HepG2 (cell line): ENCODE data around the gene CLEC2D. TPM values are rescaled to one million over a fixed set of nuclear protein-coding genes. Genes with fewer than 3 reads are reported as not detected.
"Not testable (repeated sequence)": the region's sequence is repeated elsewhere in the genome, so short reads cannot be mapped to it uniquely, and the experiment has no call there.

Experiments
- ATAC-seq: fragments of 200-7000 bp; cut with Tn5 transposase; 3 replicates; pipeline ENCODE4 v1.9.1; 2020; ENCODE audit warnings: mild to moderate bottlenecking, moderate library complexity
- BruUV-seq: library from RNA; stranded (reverse); fragments of 400-500 nt; replicated peaks from 2 replicates; lab custom pipeline; 2021; lab: Mats Ljungman, UMichigan
- CTCF ChIA-PET: fragments of 300-600 bp; formaldehyde crosslinking; extraction: SDS; loops from one replicate; lab custom pipeline; 2021; ENCODE audit warnings: low total read pairs, inconsistent platforms, low intra/inter-chr PET ratio; lab: Yijun Ruan, JAX
- POLR2A ChIA-PET: fragments of 350-600 bp; sonication (Branson Sonifier 250); formaldehyde crosslinking; loops from one replicate; lab custom pipeline; 2020; ENCODE audit warnings: antibody characterized with exemption, inconsistent platforms; lab: Yijun Ruan, JAX
- DNase-seq: peaks from one replicate; pipeline ENCODE4 v3.0.0-alpha.2; 2015; ENCODE audit warnings: low spot score
- FAIRE-seq: peaks from 3 replicates; lab custom pipeline; 2011; peaks lifted over from hg19 to GRCh38; lab: Jason Lieb, UNC
- H2AFZ ChIP-seq: one replicate; pipeline ENCODE4 v1.6.1; 2011; ENCODE audit warnings: low read length, inconsistent platforms
- H3K27ac ChIP-seq: fragments of 300-600 bp; 3 replicates; pipeline ENCODE4 v1.8.0; 2011; ENCODE audit warnings: mixed run types, mild to moderate bottlenecking, mixed read lengths, low read length, inconsistent platforms; ENCODE audit not compliant: insufficient read depth; ENCODE audit errors: extremely low read length
- H3K27me3 ChIP-seq, 2 experiments: fragments of 200-600 bp in 1 of 2; 2 replicates in 1 of 2; 3 replicates in 1 of 2; pipeline versions ENCODE4 v1.6.0 to v1.8.0; 2011; ENCODE audit warnings: low read length in 2 of 2, mild to moderate bottlenecking in 2 of 2, moderate library complexity in 2 of 2, inconsistent platforms in 1 of 2; ENCODE audit not compliant: insufficient read depth in 2 of 2, control insufficient read depth in 1 of 2
- H3K36me3 ChIP-seq, 2 experiments: fragments of 200-600 bp in 1 of 2; replicated peaks in 1 of 2; 2 replicates in 1 of 2; 3 replicates in 1 of 2; pipeline versions ENCODE4 v1.5.1 to v1.8.0; 2011; ENCODE audit warnings: low read length in 2 of 2, inconsistent platforms in 1 of 2; ENCODE audit not compliant: insufficient read depth in 2 of 2, control insufficient read depth in 1 of 2
- H3K4me1 ChIP-seq: 2 replicates; pipeline ENCODE4 v1.5.1; 2012; ENCODE audit warnings: low read length, inconsistent platforms; ENCODE audit not compliant: insufficient read depth
- H3K4me2 ChIP-seq: 2 replicates; pipeline ENCODE4 v1.6.0; 2011; ENCODE audit warnings: low read depth, low read length, inconsistent platforms
- H3K4me3 ChIP-seq, 3 experiments: fragments of 200-600 bp in 1 of 3; sonication (generic), shearing (Covaris generic) in 1 of 3; replicated peaks in 1 of 3; 2 replicates each; pipeline ENCODE4 v1.5.1; 2011 to 2016; ENCODE audit warnings: low read length in 3 of 3, inconsistent platforms in 2 of 3, low read depth in 2 of 3, mild to moderate bottlenecking in 2 of 3, control low read depth in 1 of 3, mixed read lengths in 1 of 3; ENCODE audit not compliant: insufficient read depth in 1 of 3
- H3K79me2 ChIP-seq: one replicate; pipeline ENCODE4 v1.6.1; 2011; ENCODE audit warnings: low read length, inconsistent platforms; ENCODE audit not compliant: insufficient read depth
- H3K9ac ChIP-seq: 2 replicates; pipeline ENCODE4 v1.6.0; 2011; ENCODE audit warnings: mild to moderate bottlenecking, low read depth, low read length, inconsistent platforms; ENCODE audit not compliant: insufficient read depth
- H3K9me3 ChIP-seq: 2 replicates; pipeline ENCODE4 v1.5.1; 2012; ENCODE audit warnings: mild to moderate bottlenecking, low read length
- H4K20me1 ChIP-seq: 2 replicates; pipeline ENCODE4 v1.6.0; 2011; ENCODE audit warnings: inconsistent platforms, mild to moderate bottlenecking, low read length, moderate library complexity; ENCODE audit not compliant: insufficient read depth
- ZIK1 ChIP-seq: sonication (generic); formaldehyde crosslinking; IDR thresholded peaks from 2 replicates; pipeline ENCODE4 v1.5.0; 2020; ENCODE audit warnings: mild to moderate bottlenecking, low read depth, missing genetic modification reagents, borderline replicate concordance
- ZNF30 ChIP-seq: sonication (generic); formaldehyde crosslinking; IDR thresholded peaks from 2 replicates; pipeline ENCODE4 v1.5.0; 2020; ENCODE audit warnings: mild to moderate bottlenecking, missing genetic modification reagents
- ZNF431 ChIP-seq: sonication (generic); formaldehyde crosslinking; IDR thresholded peaks from 2 replicates; pipeline ENCODE4 v1.9.0; 2022; ENCODE audit warnings: missing genetic modification reagents, low read depth, mild to moderate bottlenecking, borderline replicate concordance
- WGBS: methylation state at CpG from one replicate; pipeline ENCODE4 v1.1.6; 2017; ENCODE audit warnings: low lambda C conversion rate; 5-methylcytosine and 5-hydroxymethylcytosine counted together
- in situ Hi-C: cut with HindIII; loops from 2 replicates; pipeline ENCODE4 v1.10.0; 2017; ENCODE audit warnings: low pct_unique_long_range_greater_than_20kb; ENCODE audit not compliant: extremely low pct_ligation_motif_present
- intact Hi-C: fragments of 100-400 bp; cut with micrococcal nuclease; formaldehyde crosslinking; loops from one replicate; pipeline ENCODE4 v1.10.0; 2022; ENCODE audit not compliant: unreplicated experiment
- polyA plus RNA-seq, 8 experiments: library from polyadenylated mRNA; depleted of rRNA in 3 of 8; stranded (reverse) in 7 of 8; unstranded in 1 of 8; fragments of >200 nt; fragmentation: Illumina TruSeq in 4 of 8; extraction: Trizol in 4 of 8; gene quantifications; 2 replicates each; pipeline versions ENCODE4 v1.2.1 to v1.2.3, GENCODE V29; 2011 to 2016; ENCODE audit warnings: low read depth in 4 of 8, missing spikeins in 1 of 8, mixed read lengths in 1 of 8; ENCODE audit not compliant: insufficient read depth in 1 of 8
- total RNA-seq, 5 experiments: library from RNA; depleted of rRNA; stranded (reverse); fragments of >200 nt; fragmentation: Illumina TruSeq; extraction: Trizol; gene quantifications; 2 replicates each; pipeline ENCODE4 v1.2.3, GENCODE V29; 2016; ENCODE audit warnings: low read depth in 1 of 5

CLEC2D gene
- total and polyA plus RNA-seq, 2 of the 13 experiments (the other 11 are each of a cell fraction or from before 2014, with no cell fraction given), result 2.5 to 8.6 TPM

DNA sequence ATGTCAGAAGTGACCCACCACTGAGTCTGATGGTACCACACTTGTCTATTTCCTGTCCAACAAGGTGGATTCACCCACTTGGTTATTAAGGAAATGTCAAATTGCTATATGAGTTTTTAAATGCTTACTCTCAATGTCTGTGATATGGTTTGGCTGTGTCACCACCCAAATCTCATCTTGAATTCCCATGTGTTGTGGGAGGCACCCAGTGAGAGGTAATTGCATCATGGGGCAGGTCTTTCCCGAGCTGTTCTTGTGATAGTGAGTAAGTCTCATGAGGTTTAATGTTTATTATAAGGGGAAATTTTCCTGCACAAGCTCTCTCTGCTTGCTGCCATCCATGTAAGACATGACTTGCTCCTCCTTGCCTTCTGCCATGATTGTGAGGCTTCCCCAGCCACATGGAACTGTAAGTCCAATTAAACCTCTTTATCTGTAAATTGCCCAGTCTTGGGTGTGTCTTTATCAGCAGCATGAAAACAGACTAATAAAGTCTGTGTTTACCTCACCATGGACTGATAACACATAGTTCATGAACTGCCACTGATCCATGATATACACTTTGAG lies 24.4 kb upstream of the CLEC2D start:
- BruUV-seq, H3K36me3 ChIP-seq, intact Hi-C loops, H2AFZ ChIP-seq, H3K27me3 ChIP-seq, H4K20me1 ChIP-seq, H3K9me3 ChIP-seq: not testable (repeated sequence)
- H3K79me2 ChIP-seq, result peaks cover 15% of the 10 kb centered on the region
- WGBS, result 30% methylated on average over 1 of the region's 1 CpG
- peak; percentile 72; the same call in 1 of the 2 replicates for TF ChIP-seq ZNF431 (CRISPR knock-in tag)
- TF ChIP-seq, all 625 proteins: peak for 1; not testable (repeated sequence) for 624
- peaks cover 11% of the 10 kb centered on the region for H3K4me1 ChIP-seq
- H3K27ac ChIP-seq, H3K4me2 ChIP-seq, CTCF ChIA-PET, FAIRE-seq, POLR2A ChIA-PET, ATAC-seq, H3K4me3 ChIP-seq, DNase-seq, H3K9ac ChIP-seq: not testable (repeated sequence)
- in situ Hi-C loops, result loop anchor here (5.0 kb wide), 1 partner anchor 62 kb away; no protein-coding TSS in a partner anchor

GRCh38 chr12:9646794-9647781 lies 22.4 kb upstream of the CLEC2D start:
- Histone ChIP-seq H3K4me1 (peaks cover 31% of the 10 kb centered on the region), H4K20me1 (no peaks in the 10 kb centered on the region; the same call in 1 of the 2 replicates), H3K4me2 (peak overlapping the region; percentile 83), H3K27me3 (no peaks in the 10 kb centered on the region; a peak in 1 of 5 replicates), H3K4me3 (peak overlapping the region; percentile 72 to 92 (median 86)), H3K9ac (peak overlapping the region; percentile 83), H2AFZ (peak overlapping the region; percentile 30), H3K79me2 (peaks cover 28% of the 10 kb centered on the region), H3K9me3 (no peaks in the 10 kb centered on the region), H3K27ac (peak overlapping the region; percentile 82), H3K36me3 (no peaks in the 10 kb centered on the region)
- ATAC-seq (peak; percentile 3), DNase-seq (no peak), FAIRE-seq (no peak)
- intact Hi-C loops (no loop called here), in situ Hi-C loops (loop anchor here (5.0 kb wide), 1 partner anchor 60 kb away; no protein-coding TSS in a partner anchor)
- CTCF ChIA-PET, result no interaction called here
- BruUV-seq, result TSS peak; percentile 97
- WGBS, result 40% methylated on average over 13 of the region's 13 CpGs
- TF ChIP-seq ZNF30 (0 out of 2 replicates have a peak, but pooled peaks have one; percentile 26), ZIK1 (CRISPR knock-in tag) (no peak)
- POLR2A ChIA-PET, result no interaction called here
